ENCODE measurements around the gene EFNA1. TPM values are rescaled to one million over a fixed set of nuclear protein-coding genes. Genes with fewer than 3 reads are reported as not detected.

EFNA1 gene
- total and polyA plus RNA-seq, 2 of the 13 experiments (the other 11 are each of a cell fraction or from before 2014, with no cell fraction given): 81.8 to 874 TPM

- TF ChIP-seq GABPA (IDR thresholded peaks at IDR 0.05; ENCODE audit: low read depth, low read length): no peak
- no peak for TF ChIP-seq GABPA (CRISPR knock-in tag; IDR thresholded peaks at IDR 0.05; ENCODE audit: low read depth)
- peak; percentile 72; the same call in 1 of the 2 replicates for TF ChIP-seq ZNF296 (CRISPR knock-in tag; conservative IDR thresholded peaks at IDR 0.05)
- peak; percentile 44 for TF ChIP-seq WIZ (CRISPR knock-in tag; IDR thresholded peaks at IDR 0.05)
- TF ChIP-seq ZNF563 (CRISPR knock-in tag; IDR thresholded peaks at IDR 0.05): peak; percentile 89; the same call in 1 of the 2 replicates
- TF ChIP-seq HNRNPLL (IDR thresholded peaks at IDR 0.05; ENCODE audit: low read depth, low read length, poor library complexity, severe bottlenecking): peak; percentile 95
- TF ChIP-seq XBP1 (CRISPR knock-in tag; IDR thresholded peaks at IDR 0.05): no peak
- no peak for TF ChIP-seq SSRP1 (CRISPR knock-in tag; IDR thresholded peaks at IDR 0.05)
- peak; percentile 78; the same call in 1 of the 2 replicates for TF ChIP-seq ZBTB20 (CRISPR knock-in tag; IDR thresholded peaks at IDR 0.05; ENCODE audit: borderline replicate concordance, low read depth)
- TF ChIP-seq ZBTB42 (CRISPR knock-in tag; IDR thresholded peaks at IDR 0.05): no peak; the same call in 1 of the 2 replicates
- TF ChIP-seq DZIP1 (CRISPR knock-in tag; IDR thresholded peaks at IDR 0.05): no peak; the same call in 1 of the 2 replicates
- TF ChIP-seq CBX5 (CRISPR knock-in tag; IDR thresholded peaks at IDR 0.05; ENCODE audit: borderline replicate concordance): peak; percentile 67; the same call in 1 of the 2 replicates
- peak; percentile 88; the same call in 1 of the 2 replicates for TF ChIP-seq ARID2 (CRISPR knock-in tag; IDR thresholded peaks at IDR 0.05; ENCODE audit: borderline replicate concordance)
- peak; percentile 85 for TF ChIP-seq GMEB1 (CRISPR knock-in tag; IDR thresholded peaks at IDR 0.05; ENCODE audit: borderline replicate concordance)
- peak; percentile 95 for TF ChIP-seq ZNF263 (CRISPR knock-in tag; IDR thresholded peaks at IDR 0.05)
- TF ChIP-seq SCMH1 (CRISPR knock-in tag; IDR thresholded peaks at IDR 0.05; ENCODE audit: borderline replicate concordance): no peak
- TF ChIP-seq KDM5B (CRISPR knock-in tag; IDR thresholded peaks at IDR 0.05; ENCODE audit: borderline replicate concordance): peak; percentile 67; the same call in 1 of the 2 replicates
- peak; percentile 54 for TF ChIP-seq USF2 (IDR thresholded peaks at IDR 0.05; ENCODE audit: low read depth, low read length)
- peak; percentile 82; the same call in 1 of the 2 replicates for TF ChIP-seq USF2 (CRISPR knock-in tag; IDR thresholded peaks at IDR 0.05; ENCODE audit: borderline replicate concordance)
Observed at GRCh38 chr1:155125946-155126555, 1.6 kb upstream of the EFNA1 start (continued).

Data from HepG2 (cell line).